SH-SY5Y (cell line): ENCODE results near the gene LILRB1.

Experiments
- GATA2 ChIP-seq: IDR thresholded peaks from 2 replicates; pipeline ENCODE4 v1.6.1; 2011; ENCODE audit warnings: mild to moderate bottlenecking, low read depth, low read length
- GATA3 ChIP-seq: IDR thresholded peaks from 2 replicates; pipeline ENCODE4 v1.6.1; 2011; ENCODE audit warnings: low read depth, mild to moderate bottlenecking, low read length, moderate library complexity

GRCh38 chr19:54609356-54609791 lies 20.9 kb upstream of the LILRB1 start:
- no peak for TF ChIP-seq GATA2
- TF ChIP-seq GATA3: no peak
